Ascending aorta (tissue), 2 donors: ENCODE results near the gene TIMM17A. TPM values are rescaled to one million over a fixed set of nuclear protein-coding genes. Genes with fewer than 3 reads are reported as not detected.
A peak's percentile ranks its signal among the peaks of the same experiment; 100 is the strongest.

ENCODE experiments used
- DNase-seq, 2 donors: peaks; one replicate each; pipeline ENCODE4 v3.0.0-alpha.2; 2019; ENCODE audit warnings: low spot score in 2 of 2
- H3K27ac ChIP-seq, 2 donors: fragments of 200-600 bp; sonication (generic); one replicate each; pipeline ENCODE4 v1.5.1; 2016 to 2017; ENCODE audit warnings: mild to moderate bottlenecking in 1 of 2
- H3K27me3 ChIP-seq: fragments of 200-600 bp; sonication (generic); one replicate; pipeline ENCODE4 v1.5.1; 2017
- H3K36me3 ChIP-seq, 2 donors: fragments of 200-600 bp; sonication (generic); one replicate each; pipeline ENCODE4 v1.5.1; 2016
- H3K4me1 ChIP-seq, 2 donors: fragments of 200-600 bp; sonication (generic); one replicate each; pipeline ENCODE4 v1.5.1; 2016 to 2017; ENCODE audit warnings: mild to moderate bottlenecking in 1 of 2
- H3K4me3 ChIP-seq, 2 donors: fragments of 200-600 bp; sonication (generic); one replicate each; pipeline ENCODE4 v1.5.1; 2016 to 2017; ENCODE audit warnings: mild to moderate bottlenecking in 1 of 2
- H3K9me3 ChIP-seq, 2 donors: fragments of 200-600 bp; sonication (generic); one replicate each; pipeline ENCODE4 v1.5.1; 2016
- intact Hi-C: fragments of 100-400 bp; cut with DNase I; formaldehyde crosslinking; loops from one replicate; pipeline ENCODE4 v1.15.1; 2023
- total RNA-seq: library from RNA; depleted of rRNA; stranded (reverse); fragments of >200 nt; gene quantifications from one replicate; pipeline ENCODE4 v1.1.0, GENCODE V29; 2016
- TF ChIP-seq, protein P1 (sequence below), 3 experiments: fragments of 200-600 bp in 2 of 3; fragments of 450-650 bp in 1 of 3; sonication (generic) in 2 of 3; IDR thresholded peaks; one replicate each; pipeline ENCODE4 v1.5.1; 2016 to 2019; ENCODE audit warnings: antibody characterized with exemption in 3 of 3, mild to moderate bottlenecking in 1 of 3, moderate library complexity in 1 of 3

The TIMM17A gene
- total RNA-seq, 1 donor from 2014 or later = 7.9 TPM

DNA sequence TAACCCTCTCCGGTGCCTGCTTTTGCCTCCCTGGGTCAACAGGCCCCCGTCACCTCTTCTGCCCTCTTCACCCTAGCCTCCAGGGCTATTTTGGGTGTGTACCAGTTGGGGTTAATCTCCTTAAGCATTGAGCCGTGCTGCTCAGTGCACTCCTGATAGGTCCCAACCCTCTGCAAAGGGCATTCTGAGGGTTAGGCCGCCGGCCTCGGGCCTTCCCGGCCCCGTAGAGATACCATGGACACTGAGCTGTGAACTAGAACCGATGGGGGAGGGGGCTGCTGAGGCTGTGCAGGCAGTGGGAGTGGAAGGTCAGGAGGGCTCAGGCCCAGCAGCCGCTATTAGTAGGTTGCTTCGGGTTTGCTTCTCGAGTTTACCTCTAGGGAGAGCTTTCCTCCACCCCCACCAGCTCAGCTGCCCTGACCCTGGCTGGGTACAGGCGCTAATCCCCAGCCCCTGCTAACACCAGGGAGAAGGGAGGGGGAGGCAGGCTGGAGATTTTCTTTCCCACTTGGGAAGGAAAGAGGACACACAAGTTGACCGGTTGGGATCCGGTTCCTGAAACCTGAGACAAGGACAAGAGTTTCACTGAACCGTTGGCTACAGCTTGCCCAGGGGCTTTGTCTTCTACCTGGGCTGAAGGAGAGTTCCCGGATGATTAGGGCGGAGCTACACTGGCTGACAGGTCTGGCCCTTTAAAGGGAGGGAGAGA lies 13.7 kb upstream of the TIMM17A start:
- peaks cover 18 to 23% of the 10 kb centered on the region in 2 donors for H3K4me1 ChIP-seq
- TF ChIP-seq, protein P1, sequence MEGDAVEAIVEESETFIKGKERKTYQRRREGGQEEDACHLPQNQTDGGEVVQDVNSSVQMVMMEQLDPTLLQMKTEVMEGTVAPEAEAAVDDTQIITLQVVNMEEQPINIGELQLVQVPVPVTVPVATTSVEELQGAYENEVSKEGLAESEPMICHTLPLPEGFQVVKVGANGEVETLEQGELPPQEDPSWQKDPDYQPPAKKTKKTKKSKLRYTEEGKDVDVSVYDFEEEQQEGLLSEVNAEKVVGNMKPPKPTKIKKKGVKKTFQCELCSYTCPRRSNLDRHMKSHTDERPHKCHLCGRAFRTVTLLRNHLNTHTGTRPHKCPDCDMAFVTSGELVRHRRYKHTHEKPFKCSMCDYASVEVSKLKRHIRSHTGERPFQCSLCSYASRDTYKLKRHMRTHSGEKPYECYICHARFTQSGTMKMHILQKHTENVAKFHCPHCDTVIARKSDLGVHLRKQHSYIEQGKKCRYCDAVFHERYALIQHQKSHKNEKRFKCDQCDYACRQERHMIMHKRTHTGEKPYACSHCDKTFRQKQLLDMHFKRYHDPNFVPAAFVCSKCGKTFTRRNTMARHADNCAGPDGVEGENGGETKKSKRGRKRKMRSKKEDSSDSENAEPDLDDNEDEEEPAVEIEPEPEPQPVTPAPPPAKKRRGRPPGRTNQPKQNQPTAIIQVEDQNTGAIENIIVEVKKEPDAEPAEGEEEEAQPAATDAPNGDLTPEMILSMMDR (IDR thresholded peaks at IDR 0.05) = no peak
- H3K9me3 ChIP-seq = no peaks in the 10 kb centered on the region
- peaks cover 34 to 48% of the 10 kb centered on the region in 2 donors for H3K36me3 ChIP-seq
- intact Hi-C loops = no loop called here
- H3K27me3 ChIP-seq = no peaks in the 10 kb centered on the region
- no peak for DNase-seq
- H3K27ac ChIP-seq = peak overlapping the region; percentile 81 to 87
- H3K4me3 ChIP-seq = peak overlapping the region; percentile 72 to 91

DNA sequence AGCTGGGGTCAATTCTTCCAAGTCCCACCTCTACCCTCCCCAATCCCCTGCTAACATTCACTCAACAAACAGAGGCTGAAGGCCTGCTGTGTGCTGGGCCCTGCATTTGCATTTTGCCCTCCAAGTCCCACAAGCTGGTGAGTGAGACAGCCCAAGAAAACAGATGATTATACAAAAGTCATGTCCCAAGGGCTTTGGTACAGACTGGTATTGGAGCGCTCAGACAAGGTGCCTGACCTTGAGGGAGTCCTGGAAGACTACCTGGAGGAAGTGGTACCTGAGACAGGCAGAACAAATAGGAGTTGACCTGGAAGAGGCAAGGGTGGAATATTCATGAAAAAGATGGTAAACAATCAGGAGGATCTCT lies 13.2 kb upstream of the TIMM17A start:
- H3K4me3 ChIP-seq = peak overlapping the region; percentile 72 to 91
- TF ChIP-seq, protein P1 (IDR thresholded peaks at IDR 0.05) = no peak
- no peak for DNase-seq
- no peaks in the 10 kb centered on the region for H3K9me3 ChIP-seq
- peaks cover 32 to 43% of the 10 kb centered on the region in 2 donors for H3K36me3 ChIP-seq
- intact Hi-C loops = no loop called here
- no peaks in the 10 kb centered on the region for H3K27me3 ChIP-seq
- H3K27ac ChIP-seq = peak overlapping the region; percentile 81 to 87
- H3K4me1 ChIP-seq = peaks cover 12 to 17% of the 10 kb centered on the region in 2 donors

DNA sequence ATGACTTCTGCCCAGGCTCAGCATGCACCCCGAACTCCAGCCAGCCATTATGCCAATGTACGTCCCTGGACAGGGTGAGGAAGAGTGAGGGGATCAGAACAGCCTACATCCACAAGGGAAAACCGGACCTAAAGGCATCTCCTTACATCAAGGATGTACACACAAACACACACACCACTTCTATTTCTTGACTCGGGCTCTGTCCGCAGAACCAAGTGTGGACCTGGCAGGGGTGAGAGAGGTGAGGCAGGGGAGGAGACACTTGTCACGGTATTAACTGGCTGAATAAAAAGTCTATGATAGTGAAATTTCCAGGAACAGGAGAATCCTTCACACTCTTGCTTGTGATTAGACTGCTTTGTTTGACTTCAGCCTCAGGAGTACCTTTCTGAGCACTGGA lies 11.3 kb upstream of the TIMM17A start:
- Histone ChIP-seq H3K27ac (peak overlapping the region; percentile 87 to 89), H3K4me3 (peak overlapping the region; percentile 72 to 91), H3K4me1 (peaks cover 3 to 20% of the 10 kb centered on the region in 2 donors), H3K9me3 (no peaks in the 10 kb centered on the region), H3K36me3 (peaks cover 26 to 43% of the 10 kb centered on the region in 2 donors), H3K27me3 (no peaks in the 10 kb centered on the region)
- intact Hi-C loops = no loop called here
- TF ChIP-seq, protein P1 (IDR thresholded peaks at IDR 0.05) = no peak
- DNase-seq = no peak

DNA sequence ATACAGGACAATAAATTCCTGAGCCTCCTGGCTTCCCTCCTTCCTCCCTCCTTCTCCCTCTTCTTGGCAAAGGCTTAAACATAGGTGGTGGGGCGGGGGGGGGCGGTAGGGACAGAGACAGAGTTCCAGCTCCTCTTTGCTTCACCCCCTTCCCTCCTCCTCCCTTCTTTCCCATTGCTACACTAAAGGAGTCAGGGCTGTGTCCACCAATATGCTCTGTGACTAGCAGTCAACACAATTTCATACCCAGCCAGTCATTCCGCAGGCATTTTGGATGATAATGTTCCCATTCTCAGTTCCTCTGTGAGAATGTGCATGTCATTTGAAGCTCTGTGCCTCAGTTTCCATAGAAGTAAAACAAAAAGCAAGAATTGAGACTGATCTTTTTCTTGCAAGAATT lies 10.7 kb upstream of the TIMM17A start:
- peak overlapping the region; percentile 72 to 91 for H3K4me3 ChIP-seq
- no peak for DNase-seq
- no peaks in the 10 kb centered on the region for H3K27me3 ChIP-seq
- peaks cover 22 to 43% of the 10 kb centered on the region in 2 donors for H3K36me3 ChIP-seq
- H3K27ac ChIP-seq = peak overlapping the region; percentile 87 to 89
- H3K9me3 ChIP-seq = no peaks in the 10 kb centered on the region
- TF ChIP-seq, protein P1 (IDR thresholded peaks at IDR 0.05) = no peak
- intact Hi-C loops = no loop called here
- H3K4me1 ChIP-seq = peaks cover 3 to 20% of the 10 kb centered on the region in 2 donors

GRCh38 chr1:201945157-201945556 lies 10.1 kb upstream of the TIMM17A start:
- H3K4me3 ChIP-seq = peak overlapping the region; percentile 72 to 91
- no peaks in the 10 kb centered on the region for H3K9me3 ChIP-seq
- TF ChIP-seq, protein P1 (IDR thresholded peaks at IDR 0.05) = peak; percentile 27 to 49 (median 34)
- peak overlapping the region; percentile 87 to 89 for H3K27ac ChIP-seq
- peaks cover 22 to 43% of the 10 kb centered on the region in 2 donors for H3K36me3 ChIP-seq
- H3K27me3 ChIP-seq = no peaks in the 10 kb centered on the region
- DNase-seq = no peak
- peaks cover 3 to 21% of the 10 kb centered on the region in 2 donors for H3K4me1 ChIP-seq
- intact Hi-C loops = no loop called here
